Measurements from ENCODE around the gene ARHGEF6. TPM values are rescaled to one million over a fixed set of nuclear protein-coding genes. Genes with fewer than 3 reads are reported as not detected.

The ARHGEF6 gene
- total and polyA plus RNA-seq, 4 experiments from 2014 or later: 77.7 to 86.1 (median 82.4) TPM

GRCh38 chrX:136619899-136620505 is 160.7 kb downstream of the ARHGEF6 start:
- CTCF ChIA-PET (ENCODE audit: partially characterized antibody): interaction anchor here (0.9 to 1.2 kb wide), 3 partner anchors 9 to 45 kb away, joined by 3 to 5 read pairs (median 4); no protein-coding TSS in a partner anchor
- DNase-seq: peak; percentile 47 to 83 (median 60)
- Mint-ChIP-seq H3K4me3 (peak overlapping the region; percentile 27 to 80 (median 58)), H3K4me1 (peaks cover 49 to 81% (median 62%) of the 10 kb centered on the region in 4 donors), H3K36me3 (peaks cover 0 to 3% of the 10 kb centered on the region in 2 donors), H3K27ac (peak overlapping the region; percentile 85 to 95 (median 94)), H3K27me3 (no peaks in the 10 kb centered on the region), H3K9me3 (no peaks in the 10 kb centered on the region)
- POLR2A ChIA-PET (ENCODE audit: partially characterized antibody): interaction anchor here (0.9 to 11.1 kb wide), 13 partner anchors 9 to 75 kb away, joined by 3 to 148 read pairs (median 11); no protein-coding TSS in a partner anchor
- Histone ChIP-seq H3K4me1 (ENCODE audit: insufficient read depth, low read length) (peaks cover 86% of the 10 kb centered on the region), H3K36me3 (ENCODE audit: insufficient read depth, low read length) (no peaks in the 10 kb centered on the region), H3K27ac (ENCODE audit: low read depth, low read length) (peak overlapping the region; percentile 56), H3K9me3 (ENCODE audit: control insufficient read depth in 1 of 2, low read length in 2 of 2) (no peaks in the 10 kb centered on the region), H3K27me3 (ENCODE audit: insufficient read depth, low read length) (no peaks in the 10 kb centered on the region), H3K4me3 (ENCODE audit: low read length in 2 of 2) (peak overlapping the region in 1 of 2 donors; percentile 5)
- intact Hi-C loops (cut with micrococcal nuclease): loop anchor here (1.0 kb wide), 2 partner anchors 8 to 15 kb away; no protein-coding TSS in a partner anchor

- H3K36me3 Mint-ChIP-seq: peaks cover 0 to 3% of the 10 kb centered on the region in 2 donors
- no peaks in the 10 kb centered on the region for H3K9me3 Mint-ChIP-seq
- no peaks in the 10 kb centered on the region for H3K9me3 ChIP-seq (ENCODE audit: control insufficient read depth in 1 of 2, low read length in 2 of 2)
- intact Hi-C loops (cut with micrococcal nuclease): loop anchor here (1.0 kb wide), 1 partner anchor 10 kb away; no protein-coding TSS in a partner anchor
- peaks cover 36 to 70% (median 46%) of the 10 kb centered on the region in 4 donors for H3K4me1 Mint-ChIP-seq
- H3K4me3 Mint-ChIP-seq: peak overlapping the region; percentile 27 to 81 (median 68)
- peak in 4 of 5 donors; percentile 42 to 69 (median 48) for DNase-seq
- H3K27ac ChIP-seq (ENCODE audit: low read depth, low read length): peak overlapping the region; percentile 57
- no peaks in the 10 kb centered on the region for H3K36me3 ChIP-seq (ENCODE audit: insufficient read depth, low read length)
- ChIA-PET CTCF (ENCODE audit: partially characterized antibody) (interaction anchor here (1.0 to 2.0 kb wide), 9 partner anchors 9 to 80 kb away, joined by 3 to 12 read pairs (median 5); no protein-coding TSS in a partner anchor), POLR2A (ENCODE audit: partially characterized antibody) (interaction anchor here (0.8 to 11.1 kb wide), 17 partner anchors 9 to 263 kb away, joined by 3 to 148 read pairs (median 9); partner anchors contain the start of gene RBMX)
- H3K27me3 Mint-ChIP-seq: no peaks in the 10 kb centered on the region
- peak overlapping the region in 1 of 2 donors; percentile 18 for H3K4me3 ChIP-seq (ENCODE audit: low read length in 2 of 2)
- H3K27me3 ChIP-seq (ENCODE audit: insufficient read depth, low read length): no peaks in the 10 kb centered on the region
- peak overlapping the region; percentile 79 to 93 (median 87) for H3K27ac Mint-ChIP-seq
- peaks cover 67% of the 10 kb centered on the region for H3K4me1 ChIP-seq (ENCODE audit: insufficient read depth, low read length)
Measured at GRCh38 chrX:136616987-136617685, 163.6 kb downstream of the ARHGEF6 start.

Other genes with a start within 250 kb of the ARHGEF6 start
- not detected for gene VGLL1, start 248.7 kb downstream of the ARHGEF6 start, total RNA-seq
- not detected for gene VGLL1, start 248.7 kb downstream of the ARHGEF6 start, polyA plus RNA-seq
- gene CD40LG, start 132.8 kb downstream of the ARHGEF6 start, total RNA-seq: 10 to 100 TPM; 68.4 to 75.0 TPM
- 100 to 1,000 TPM; 109 to 137 TPM for gene CD40LG, start 132.8 kb downstream of the ARHGEF6 start, polyA plus RNA-seq
- 100 to 1,000 TPM; 239 to 246 TPM for gene RBMX, start 99.8 kb upstream of the ARHGEF6 start, total RNA-seq
- 100 to 1,000 TPM; 183 to 244 TPM for gene RBMX, start 99.8 kb upstream of the ARHGEF6 start, polyA plus RNA-seq